WTC11 (cell line): Measurements from ENCODE around the gene ARHGAP10. TPM values are rescaled to one million over a fixed set of nuclear protein-coding genes. Genes with fewer than 3 reads are reported as not detected.
A peak's percentile ranks its signal among the peaks of the same experiment; 100 is the strongest.

Experiments used
- ATAC-seq: fragments of 200-7000 bp; cut with Tn5 transposase; 2 replicates; pipeline ENCODE4 v1.10.0; 2021; ENCODE audit warnings: mild to moderate bottlenecking, moderate library complexity
- CTCF ChIA-PET: fragments of 300-600 bp; sonication (Branson Sonifier 250); formaldehyde crosslinking; loops from one replicate; lab custom pipeline; 2021; ENCODE audit warnings: antibody characterized with exemption; lab: Charles Lee
- POLR2A ChIA-PET: fragments of 350-600 bp; sonication (Branson Sonifier 250); formaldehyde crosslinking; loops from one replicate; lab custom pipeline; 2021; ENCODE audit warnings: antibody characterized with exemption; lab: Charles Lee
- DNase-seq: peaks from one replicate; pipeline ENCODE4 v3.0.0; 2021; ENCODE audit warnings: low spot score
- H3K27ac Mint-ChIP-seq: 2 replicates; pipeline ENCODE4 v1.8.0; 2021; ENCODE audit warnings: mixed read lengths
- H3K27me3 Mint-ChIP-seq: 2 replicates; pipeline ENCODE4 v1.8.0; 2021; ENCODE audit warnings: low read depth, mild to moderate bottlenecking, moderate library complexity, mixed read lengths
- H3K36me3 Mint-ChIP-seq: 2 replicates; pipeline ENCODE4 v1.8.0; 2021; ENCODE audit warnings: mixed read lengths
- H3K4me1 Mint-ChIP-seq: 2 replicates; pipeline ENCODE4 v1.8.0; 2022; ENCODE audit warnings: mixed read lengths
- H3K4me3 Mint-ChIP-seq: 2 replicates; pipeline ENCODE4 v1.8.0; 2021; ENCODE audit warnings: mild to moderate bottlenecking, moderate library complexity, mixed read lengths
- H3K9me3 Mint-ChIP-seq: 2 replicates; pipeline ENCODE4 v1.8.0; 2021; ENCODE audit warnings: mixed read lengths
- ATF1 ChIP-seq: sonication (generic); formaldehyde crosslinking; IDR thresholded peaks from 2 replicates; pipeline ENCODE4 v1.8.1; 2023; ENCODE audit warnings: mild to moderate bottlenecking, moderate library complexity, missing genetic modification reagents
- ATF2 ChIP-seq: sonication (generic); formaldehyde crosslinking; IDR thresholded peaks from 2 replicates; pipeline ENCODE4 v1.8.1; 2022; ENCODE audit warnings: low read depth, missing genetic modification reagents, borderline replicate concordance
- ELF4 ChIP-seq: sonication (generic); formaldehyde crosslinking; IDR thresholded peaks from 2 replicates; pipeline ENCODE4 v1.8.1; 2022; ENCODE audit warnings: low read depth, mild to moderate bottlenecking, moderate library complexity, missing genetic modification reagents
- EMX1 ChIP-seq: fragments of 250-450 bp; sonication (Bioruptor Pico); IDR thresholded peaks from 2 replicates; pipeline ENCODE4 v1.8.0; 2021; ENCODE audit warnings: mild to moderate bottlenecking
- ESRRA ChIP-seq: sonication (generic); formaldehyde crosslinking; IDR thresholded peaks from 2 replicates; pipeline ENCODE4 v1.8.1; 2022; ENCODE audit warnings: mild to moderate bottlenecking, missing genetic modification reagents, borderline replicate concordance
- FOXK1 ChIP-seq: sonication (generic); formaldehyde crosslinking; IDR thresholded peaks from 2 replicates; pipeline ENCODE4 v1.8.0; 2022; ENCODE audit warnings: mild to moderate bottlenecking, moderate library complexity, missing genetic modification reagents
- JAZF1 ChIP-seq: fragments of 250-450 bp; sonication (Bioruptor Pico); IDR thresholded peaks from 2 replicates; pipeline ENCODE4 v1.9.0; 2021; ENCODE audit warnings: moderate library complexity, mild to moderate bottlenecking, inconsistent platforms
- KAT7 ChIP-seq: sonication (generic); formaldehyde crosslinking; IDR thresholded peaks from 2 replicates; pipeline ENCODE4 v1.8.1; 2023; ENCODE audit warnings: missing genetic modification reagents, mild to moderate bottlenecking, borderline replicate concordance
- MXD4 ChIP-seq: fragments of 250-450 bp; sonication (Bioruptor Pico); IDR thresholded peaks from 2 replicates; pipeline ENCODE4 v1.8.0; 2021; ENCODE audit warnings: mild to moderate bottlenecking, moderate library complexity, borderline replicate concordance
- NR1H2 ChIP-seq: sonication (generic); formaldehyde crosslinking; IDR thresholded peaks from 2 replicates; pipeline ENCODE4 v1.9.0; 2021; ENCODE audit warnings: mild to moderate bottlenecking, moderate library complexity, missing genetic modification reagents
- SMAD3 ChIP-seq: sonication (generic); formaldehyde crosslinking; IDR thresholded peaks from 2 replicates; pipeline ENCODE4 v1.8.0; 2022; ENCODE audit warnings: missing genetic modification reagents, mild to moderate bottlenecking, borderline replicate concordance
- SOX15 ChIP-seq: fragments of 250-450 bp; sonication (Bioruptor Pico); IDR thresholded peaks from 2 replicates; pipeline ENCODE4 v1.9.0; 2021; ENCODE audit warnings: mild to moderate bottlenecking
- STAT6 ChIP-seq: sonication (generic); formaldehyde crosslinking; conservative IDR thresholded peaks from 2 replicates; pipeline ENCODE4 v1.8.1; 2023; ENCODE audit warnings: mild to moderate bottlenecking, low read depth, missing genetic modification reagents, moderate library complexity
- ZBTB21 ChIP-seq: sonication (generic); formaldehyde crosslinking; IDR thresholded peaks from 2 replicates; pipeline ENCODE4 v1.8.1; 2023; ENCODE audit warnings: mild to moderate bottlenecking, missing genetic modification reagents, borderline replicate concordance
- ZMAT4 ChIP-seq: fragments of 250-450 bp; sonication (Bioruptor Pico); IDR thresholded peaks from 2 replicates; pipeline ENCODE4 v1.9.0; 2021; ENCODE audit warnings: mild to moderate bottlenecking
- ZNF138 ChIP-seq: sonication (generic); formaldehyde crosslinking; conservative IDR thresholded peaks from 2 replicates; pipeline ENCODE4 v1.8.1; 2022; ENCODE audit warnings: mild to moderate bottlenecking, moderate library complexity, missing genetic modification reagents
- ZNF219 ChIP-seq: sonication (generic); formaldehyde crosslinking; IDR thresholded peaks from 2 replicates; pipeline ENCODE4 v1.8.0; 2023; ENCODE audit warnings: missing genetic modification reagents, mild to moderate bottlenecking, borderline replicate concordance
- ZNF317 ChIP-seq: sonication (generic); formaldehyde crosslinking; IDR thresholded peaks from 2 replicates; pipeline ENCODE4 v1.8.1; 2023; ENCODE audit warnings: low read depth, mild to moderate bottlenecking, moderate library complexity, missing genetic modification reagents, borderline replicate concordance
- ZNF396 ChIP-seq: fragments of 250-450 bp; sonication (Bioruptor Pico); IDR thresholded peaks from 2 replicates; pipeline ENCODE4 v1.8.0; 2021; ENCODE audit warnings: mild to moderate bottlenecking, moderate library complexity, borderline replicate concordance
- total RNA-seq: library from RNA; stranded (reverse); gene quantifications from 3 replicates; pipeline ENCODE4 v1.2.3, GENCODE V29; 2021
- TF ChIP-seq, protein P1 (sequence below): sonication (generic); formaldehyde crosslinking; IDR thresholded peaks from 2 replicates; pipeline ENCODE4 v1.8.0; 2023; ENCODE audit warnings: missing genetic modification reagents
- TF ChIP-seq, protein P2 (sequence below): sonication (generic); formaldehyde crosslinking; IDR thresholded peaks from 2 replicates; pipeline ENCODE4 v1.8.1; 2022; ENCODE audit warnings: mild to moderate bottlenecking, missing genetic modification reagents, moderate library complexity, borderline replicate concordance

Gene ARHGAP10
- total RNA-seq, 1 experiment from 2014 or later = 9.6 TPM

GRCh38 chr4:148057984-148058859 lies 326.3 kb downstream of the ARHGAP10 start:
- POLR2A ChIA-PET = no interaction called here
- Mint-ChIP-seq H3K27me3 (no peaks in the 10 kb centered on the region), H3K27ac (peak overlapping the region; percentile 63), H3K4me1 (peaks cover 45% of the 10 kb centered on the region), H3K9me3 (no peaks in the 10 kb centered on the region), H3K4me3 (no peak overlapping the region), H3K36me3 (no peaks in the 10 kb centered on the region)
- CTCF ChIA-PET = no interaction called here
- no peak for ATAC-seq
- no peak for DNase-seq
- no peak for TF ChIP-seq ELF4

GRCh38 chr4:148059617-148060180 lies 327.8 kb downstream of the ARHGAP10 start:
- no peak overlapping the region for H3K27ac Mint-ChIP-seq
- no peaks in the 10 kb centered on the region for H3K27me3 Mint-ChIP-seq
- ChIA-PET CTCF (interaction anchor here (0.6 to 1.7 kb wide), 5 partner anchors 10 to 645 kb away, joined by 3 to 4 read pairs (median 4); no protein-coding TSS in a partner anchor), POLR2A (interaction anchor here (0.6 kb wide), 1 partner anchor 814 kb away, joined by 4 read pairs; no protein-coding TSS in a partner anchor)
- no peaks in the 10 kb centered on the region for H3K36me3 Mint-ChIP-seq
- H3K9me3 Mint-ChIP-seq = no peaks in the 10 kb centered on the region
- peaks cover 36% of the 10 kb centered on the region for H3K4me1 Mint-ChIP-seq
- TF ChIP-seq MXD4 (CRISPR knock-in tag) = no peak
- TF ChIP-seq ZNF317 = no peak
- TF ChIP-seq, protein P1, sequence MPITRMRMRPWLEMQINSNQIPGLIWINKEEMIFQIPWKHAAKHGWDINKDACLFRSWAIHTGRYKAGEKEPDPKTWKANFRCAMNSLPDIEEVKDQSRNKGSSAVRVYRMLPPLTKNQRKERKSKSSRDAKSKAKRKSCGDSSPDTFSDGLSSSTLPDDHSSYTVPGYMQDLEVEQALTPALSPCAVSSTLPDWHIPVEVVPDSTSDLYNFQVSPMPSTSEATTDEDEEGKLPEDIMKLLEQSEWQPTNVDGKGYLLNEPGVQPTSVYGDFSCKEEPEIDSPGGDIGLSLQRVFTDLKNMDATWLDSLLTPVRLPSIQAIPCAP (CRISPR knock-in tag) = no peak
- no peak for TF ChIP-seq NR1H2 (CRISPR knock-in tag)
- no peak for TF ChIP-seq SMAD3 (CRISPR knock-in tag)
- DNase-seq (no peak), ATAC-seq (no peak)
- no peak overlapping the region for H3K4me3 Mint-ChIP-seq

DNA sequence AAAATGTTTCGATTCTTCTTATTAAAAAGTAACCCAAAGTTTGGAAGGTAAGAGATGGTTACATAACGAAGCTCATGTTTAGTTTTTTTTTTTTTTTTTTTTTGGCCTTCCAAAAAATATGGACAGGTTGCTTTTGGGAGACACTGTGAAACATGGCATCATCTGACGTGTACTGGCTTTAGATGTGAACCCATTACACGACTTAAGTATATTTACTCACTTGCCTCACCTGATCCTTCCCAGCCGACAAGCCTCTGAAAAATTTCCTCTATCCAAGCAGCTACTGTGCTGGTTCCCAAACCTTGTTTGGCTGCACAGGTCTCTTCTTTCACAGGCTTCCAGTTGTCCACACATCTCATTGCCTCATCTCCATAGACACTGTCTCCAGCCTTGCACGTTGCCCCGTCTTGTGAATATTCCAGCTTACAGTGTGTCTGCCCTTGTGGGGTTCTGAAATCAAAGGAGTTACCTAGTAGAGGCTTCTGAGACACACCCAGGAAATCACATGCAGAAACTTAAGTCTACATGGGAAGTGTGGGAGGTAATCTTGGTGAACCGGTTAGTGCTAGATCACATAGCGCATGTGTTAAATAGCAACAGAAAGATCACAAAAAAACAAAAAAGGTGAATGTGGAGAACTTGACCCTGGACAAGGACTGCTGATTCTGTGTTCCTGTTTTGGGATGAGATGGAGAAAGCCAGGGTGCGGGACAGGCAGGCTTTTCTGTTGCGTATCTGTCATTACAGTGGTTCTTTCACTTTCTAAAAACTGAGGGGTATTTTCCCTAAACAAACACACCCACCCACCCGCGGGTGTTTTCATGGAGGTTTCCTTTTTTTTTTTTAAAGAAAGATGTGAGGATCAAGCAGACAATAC lies 328.6 kb downstream of the ARHGAP10 start:
- Mint-ChIP-seq H3K4me3 (no peak overlapping the region), H3K9me3 (no peaks in the 10 kb centered on the region), H3K27ac (no peak overlapping the region), H3K4me1 (peaks cover 40% of the 10 kb centered on the region), H3K36me3 (no peaks in the 10 kb centered on the region), H3K27me3 (no peaks in the 10 kb centered on the region)
- ATAC-seq (no peak), DNase-seq (no peak)
- ChIA-PET POLR2A (interaction anchor here (0.6 to 0.7 kb wide), 2 partner anchors 37 to 813 kb away, joined by 4 read pairs; no protein-coding TSS in a partner anchor), CTCF (interaction anchor here (1.0 to 1.7 kb wide), 4 partner anchors 11 to 644 kb away, joined by 3 to 4 read pairs (median 4); no protein-coding TSS in a partner anchor)
- no peak for TF ChIP-seq ZNF219 (CRISPR knock-in tag)
- no peak for TF ChIP-seq FOXK1
- no peak for TF ChIP-seq ATF2
- TF ChIP-seq ZMAT4 (CRISPR knock-in tag) = no peak
- no peak for TF ChIP-seq ATF1 (CRISPR knock-in tag)
- no peak for TF ChIP-seq ZNF317
- TF ChIP-seq, protein P2, sequence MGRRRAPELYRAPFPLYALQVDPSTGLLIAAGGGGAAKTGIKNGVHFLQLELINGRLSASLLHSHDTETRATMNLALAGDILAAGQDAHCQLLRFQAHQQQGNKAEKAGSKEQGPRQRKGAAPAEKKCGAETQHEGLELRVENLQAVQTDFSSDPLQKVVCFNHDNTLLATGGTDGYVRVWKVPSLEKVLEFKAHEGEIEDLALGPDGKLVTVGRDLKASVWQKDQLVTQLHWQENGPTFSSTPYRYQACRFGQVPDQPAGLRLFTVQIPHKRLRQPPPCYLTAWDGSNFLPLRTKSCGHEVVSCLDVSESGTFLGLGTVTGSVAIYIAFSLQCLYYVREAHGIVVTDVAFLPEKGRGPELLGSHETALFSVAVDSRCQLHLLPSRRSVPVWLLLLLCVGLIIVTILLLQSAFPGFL (CRISPR knock-in tag) = no peak
- TF ChIP-seq ZNF396 = no peak
- no peak for TF ChIP-seq JAZF1
- TF ChIP-seq ESRRA (CRISPR knock-in tag) = no peak
- no peak for TF ChIP-seq SOX15 (CRISPR knock-in tag)
- TF ChIP-seq KAT7 = no peak
- TF ChIP-seq ZBTB21 (CRISPR knock-in tag) = no peak
- no peak for TF ChIP-seq STAT6 (CRISPR knock-in tag)
- TF ChIP-seq EMX1 = no peak
- TF ChIP-seq ZNF138 (CRISPR knock-in tag) = no peak
